ENCODE measurements around the gene CELSR3. TPM values are rescaled to one million over a fixed set of nuclear protein-coding genes. Genes with fewer than 3 reads are reported as not detected.

CELSR3 gene
- total RNA-seq, 1 experiment from 2014 or later: 4.6 TPM

GRCh38 chr3:48663489-48664312 is 1.0 kb upstream of the CELSR3 start:
- in situ Hi-C loops (cut with HindIII; ENCODE audit: low sequenced_read_pairs): no loop called here
- peak; percentile 99 for DNase-seq (ENCODE audit: low spot score)

- DNase-seq (ENCODE audit: low spot score): no peak
- in situ Hi-C loops (cut with HindIII; ENCODE audit: low sequenced_read_pairs): no loop called here
Observed at GRCh38 chr3:48662145-48662752, 437 bp downstream of the CELSR3 start.

- in situ Hi-C loops (cut with HindIII; ENCODE audit: low sequenced_read_pairs): no loop called here
- DNase-seq (ENCODE audit: low spot score): peak; percentile 42
Observed at GRCh38 chr3:48661501-48662144, 1.1 kb downstream of the CELSR3 start.

- no peak for DNase-seq (ENCODE audit: low spot score)
- in situ Hi-C loops (cut with HindIII; ENCODE audit: low sequenced_read_pairs): no loop called here
Observed at GRCh38 chr3:48660800-48661400, 1.8 kb downstream of the CELSR3 start.

GRCh38 chr3:48656841-48657281 is 5.8 kb downstream of the CELSR3 start:
- DNase-seq (ENCODE audit: low spot score): no peak
- in situ Hi-C loops (cut with HindIII; ENCODE audit: low sequenced_read_pairs): no loop called here

GRCh38 chr3:48656061-48656840 is 6.4 kb downstream of the CELSR3 start:
- DNase-seq (ENCODE audit: low spot score): peak; percentile 46
- in situ Hi-C loops (cut with HindIII; ENCODE audit: low sequenced_read_pairs): no loop called here

- in situ Hi-C loops (cut with HindIII; ENCODE audit: low sequenced_read_pairs): no loop called here
- DNase-seq (ENCODE audit: low spot score): no peak
Observed at GRCh38 chr3:48655606-48656005, 7.1 kb downstream of the CELSR3 start.

GRCh38 chr3:48655063-48655462 is 7.6 kb downstream of the CELSR3 start:
- in situ Hi-C loops (cut with HindIII; ENCODE audit: low sequenced_read_pairs): no loop called here

GRCh38 chr3:48652923-48653715 is 9.6 kb downstream of the CELSR3 start:
- DNase-seq (ENCODE audit: low spot score): no peak
- in situ Hi-C loops (cut with HindIII; ENCODE audit: low sequenced_read_pairs): no loop called here

More at GRCh38 chr3:48655063-48655462, 7.6 kb downstream of the CELSR3 start:
- DNase-seq (ENCODE audit: low spot score): no peak

GRCh38 chr3:48651771-48652170 is 10.9 kb downstream of the CELSR3 start:
- in situ Hi-C loops (cut with HindIII; ENCODE audit: low sequenced_read_pairs): no loop called here
- no peak for DNase-seq (ENCODE audit: low spot score)

- in situ Hi-C loops (cut with HindIII; ENCODE audit: low sequenced_read_pairs): no loop called here
- no peak for DNase-seq (ENCODE audit: low spot score)
Observed at GRCh38 chr3:48650723-48651122, 12.0 kb downstream of the CELSR3 start.

GRCh38 chr3:48648188-48648850 is 14.4 kb downstream of the CELSR3 start:
- in situ Hi-C loops (cut with HindIII; ENCODE audit: low sequenced_read_pairs): no loop called here
- no peak for DNase-seq (ENCODE audit: low spot score)

GRCh38 chr3:48647714-48648113 is 15.0 kb downstream of the CELSR3 start:
- no peak for DNase-seq (ENCODE audit: low spot score)
- in situ Hi-C loops (cut with HindIII; ENCODE audit: low sequenced_read_pairs): no loop called here

- in situ Hi-C loops (cut with HindIII; ENCODE audit: low sequenced_read_pairs): no loop called here
- no peak for DNase-seq (ENCODE audit: low spot score)
Observed at GRCh38 chr3:48644898-48645760, 17.6 kb downstream of the CELSR3 start.

- no peak for DNase-seq (ENCODE audit: low spot score)
- in situ Hi-C loops (cut with HindIII; ENCODE audit: low sequenced_read_pairs): no loop called here
Observed at GRCh38 chr3:48642605-48643004, 20.1 kb downstream of the CELSR3 start.

- in situ Hi-C loops (cut with HindIII; ENCODE audit: low sequenced_read_pairs): no loop called here
- DNase-seq (ENCODE audit: low spot score): no peak
Observed at GRCh38 chr3:48641396-48641795, 21.3 kb downstream of the CELSR3 start.
